Kidney (tissue), 14 donors: ENCODE data around the gene TFF1. TPM values are rescaled to one million over a fixed set of nuclear protein-coding genes. Genes with fewer than 3 reads are reported as not detected.
A peak's percentile ranks its signal among the peaks of the same experiment; 100 is the strongest.

Experiments
- DNase-seq, 5 donors: peaks; one replicate each; pipeline ENCODE4 v3.0.0-alpha.2; 2013 to 2020
- FAIRE-seq: peaks from 2 replicates; lab custom pipeline; 2012; peaks lifted over from hg19 to GRCh38; lab: Jason Lieb, UNC
- H3K27ac ChIP-seq, 2 donors: one replicate each; pipeline ENCODE4 v1.7.0; 2013; ENCODE audit warnings: low read depth in 2 of 2, low read length in 2 of 2, inconsistent platforms in 1 of 2
- H3K27me3 ChIP-seq: one replicate; pipeline ENCODE4 v1.7.1; 2013; ENCODE audit warnings: low read length, inconsistent platforms; ENCODE audit not compliant: control insufficient read depth, insufficient read depth
- H3K36me3 ChIP-seq, 3 donors: one replicate each; pipeline versions ENCODE4 v1.7.0 to v1.7.1; 2013; ENCODE audit warnings: low read length in 3 of 3, control low read depth in 1 of 3, inconsistent platforms in 1 of 3; ENCODE audit not compliant: insufficient read depth in 3 of 3, control insufficient read depth in 2 of 3
- H3K4me1 ChIP-seq, 3 donors: one replicate each; pipeline versions ENCODE4 v1.7.0 to v1.7.1; 2013; ENCODE audit warnings: low read length in 3 of 3, inconsistent platforms in 1 of 3, low read depth in 1 of 3; ENCODE audit not compliant: control insufficient read depth in 2 of 3, insufficient read depth in 2 of 3
- H3K4me3 ChIP-seq, 3 donors: one replicate each; pipeline versions ENCODE4 v1.7.0 to v1.8.1; 2013; ENCODE audit warnings: low read length in 3 of 3, control low read depth in 1 of 3, inconsistent platforms in 1 of 3
- H3K9ac ChIP-seq, 3 donors: one replicate each; pipeline versions ENCODE4 v1.7.0 to v1.7.1; 2013; ENCODE audit warnings: low read length in 3 of 3, control low read depth in 1 of 3, inconsistent platforms in 1 of 3
- H3K9me3 ChIP-seq, 3 donors: one replicate each; pipeline versions ENCODE4 v1.7.0 to v1.7.1; 2013; ENCODE audit warnings: low read length in 3 of 3, control low read depth in 1 of 3, inconsistent platforms in 1 of 3; ENCODE audit not compliant: control insufficient read depth in 2 of 3, insufficient read depth in 1 of 3
- CTCF ChIP-seq: IDR thresholded peaks from 3 replicates; pipeline ENCODE4 v1.5.1; 2012; ENCODE audit warnings: mild to moderate bottlenecking, moderate library complexity, borderline replicate concordance; ENCODE audit not compliant: insufficient read depth; ENCODE audit errors: extremely low read depth
- intact Hi-C: fragments of 100-400 bp; cut with DNase I; formaldehyde crosslinking; loops from one replicate; pipeline ENCODE4 v1.11.1; 2022
- polyA plus RNA-seq: library from polyadenylated mRNA; stranded (reverse); fragments of 350-450 nt; fragmentation: Illumina TruSeq; extraction: RNeasy Lipid Tissue Mini Kit (QIAGEN cat#74804); gene quantifications from one replicate; pipeline ENCODE4 v1.2.3, GENCODE V29; 2014; ENCODE audit warnings: low read depth, low replicate concordance; ENCODE audit not compliant: insufficient read depth
- total RNA-seq: library from RNA; stranded (reverse); fragmentation: NEBNext Ultra II Directional; extraction: Animal tissue kit (Norgen Biotek cat#: 25700); gene quantifications from one replicate; pipeline ENCODE4 v1.2.1, GENCODE V29; 2021
- donor health status: control.
- donor health status: control.
- donor health status: control.
- donor health status: control.
- donor health status: control.
- donor health status: DM: yes; HTN: yes; CAD: no.
- donor health status: Normal renal cell carcinoma (clear cell type).

The TFF1 gene
- total and polyA plus RNA-seq, 2 donors from 2014 or later: not detected

- H3K4me3 ChIP-seq: no peak overlapping the region
- H3K27ac ChIP-seq: no peak overlapping the region
- TF ChIP-seq CTCF: no peak
- H3K27me3 ChIP-seq: no peaks in the 10 kb centered on the region
- H3K4me1 ChIP-seq: no peaks in the 10 kb centered on the region
- DNase-seq: no peak
- FAIRE-seq: no peak
- H3K36me3 ChIP-seq: no peaks in the 10 kb centered on the region
- intact Hi-C loops: loop anchor here (10.0 kb wide), 1 partner anchor 130 kb away; no protein-coding TSS in a partner anchor
- H3K9me3 ChIP-seq: no peaks in the 10 kb centered on the region
- H3K9ac ChIP-seq: no peak overlapping the region
Measured at GRCh38 chr21:42374457-42374856, 8.1 kb upstream of the TFF1 start.

- H3K4me1 ChIP-seq: no peaks in the 10 kb centered on the region
- no peak overlapping the region for H3K9ac ChIP-seq
- no peak for FAIRE-seq
- peak in 1 of 5 donors; percentile 57 for DNase-seq
- H3K27me3 ChIP-seq: no peaks in the 10 kb centered on the region
- TF ChIP-seq CTCF: no peak
- H3K36me3 ChIP-seq: no peaks in the 10 kb centered on the region
- H3K4me3 ChIP-seq: no peak overlapping the region
- intact Hi-C loops: loop anchor here (10.0 kb wide), 1 partner anchor 129 kb away; no protein-coding TSS in a partner anchor
- no peak overlapping the region for H3K27ac ChIP-seq
- H3K9me3 ChIP-seq: no peaks in the 10 kb centered on the region
Measured at GRCh38 chr21:42373908-42374455, 7.6 kb upstream of the TFF1 start.

- no peak for TF ChIP-seq CTCF
- Histone ChIP-seq H3K9me3 (no peaks in the 10 kb centered on the region), H3K36me3 (no peaks in the 10 kb centered on the region), H3K9ac (no peak overlapping the region), H3K27ac (no peak overlapping the region), H3K4me1 (no peaks in the 10 kb centered on the region), H3K27me3 (no peaks in the 10 kb centered on the region), H3K4me3 (no peak overlapping the region)
- peak in 1 of 5 donors; percentile 37 for DNase-seq
- intact Hi-C loops: loop anchor here (10.0 kb wide), 1 partner anchor 129 kb away; no protein-coding TSS in a partner anchor
- no peak for FAIRE-seq
Measured at GRCh38 chr21:42373196-42373907, 7.0 kb upstream of the TFF1 start.
